ENCODE data around the gene PDE6B.
A peak's percentile ranks its signal among the peaks of the same experiment; 100 is the strongest.

PDE6B gene

GRCh38 chr4:601612-602558 lies 23.5 kb upstream of the PDE6B start:
- DNase-seq, result no peak

DNA sequence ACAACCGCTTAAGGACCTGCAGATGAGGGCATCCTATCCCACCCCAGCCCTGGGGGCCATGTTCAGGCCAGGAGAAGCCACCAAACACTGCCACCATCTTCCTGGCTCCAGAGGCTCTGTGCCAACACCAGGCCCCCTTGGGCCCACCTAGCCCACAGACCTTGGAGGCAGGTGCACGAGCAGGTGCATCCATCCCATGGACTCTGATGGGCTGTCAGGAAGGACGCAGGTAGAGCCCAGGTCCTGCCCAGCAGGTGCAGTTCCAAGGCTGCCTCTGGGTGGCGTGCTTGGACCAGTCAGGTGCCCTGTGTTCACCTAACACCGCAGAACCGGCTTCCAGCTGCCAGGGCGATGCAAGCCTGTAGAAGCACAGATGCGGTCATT lies 22.8 kb upstream of the PDE6B start:
- DNase-seq, result peak; percentile 82

DNA sequence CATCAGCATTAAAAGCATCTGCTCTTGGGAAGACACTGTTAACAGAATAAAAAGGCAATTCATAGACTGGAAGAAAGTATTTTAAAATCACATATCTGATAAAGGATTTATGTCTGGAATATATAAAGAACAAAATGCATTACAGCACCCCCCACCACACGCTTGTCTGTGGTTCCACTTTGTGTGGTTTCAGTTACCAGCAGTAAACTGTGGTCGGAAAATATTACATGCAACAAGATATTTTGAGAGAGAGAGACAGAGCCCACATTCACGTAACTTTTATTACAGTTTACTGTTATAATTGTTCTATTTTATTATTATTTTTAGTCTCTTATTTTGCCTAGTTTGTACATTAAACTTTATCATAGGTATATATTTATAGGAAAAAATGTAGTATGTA lies 21.2 kb upstream of the PDE6B start:
- no peak for DNase-seq

DNA sequence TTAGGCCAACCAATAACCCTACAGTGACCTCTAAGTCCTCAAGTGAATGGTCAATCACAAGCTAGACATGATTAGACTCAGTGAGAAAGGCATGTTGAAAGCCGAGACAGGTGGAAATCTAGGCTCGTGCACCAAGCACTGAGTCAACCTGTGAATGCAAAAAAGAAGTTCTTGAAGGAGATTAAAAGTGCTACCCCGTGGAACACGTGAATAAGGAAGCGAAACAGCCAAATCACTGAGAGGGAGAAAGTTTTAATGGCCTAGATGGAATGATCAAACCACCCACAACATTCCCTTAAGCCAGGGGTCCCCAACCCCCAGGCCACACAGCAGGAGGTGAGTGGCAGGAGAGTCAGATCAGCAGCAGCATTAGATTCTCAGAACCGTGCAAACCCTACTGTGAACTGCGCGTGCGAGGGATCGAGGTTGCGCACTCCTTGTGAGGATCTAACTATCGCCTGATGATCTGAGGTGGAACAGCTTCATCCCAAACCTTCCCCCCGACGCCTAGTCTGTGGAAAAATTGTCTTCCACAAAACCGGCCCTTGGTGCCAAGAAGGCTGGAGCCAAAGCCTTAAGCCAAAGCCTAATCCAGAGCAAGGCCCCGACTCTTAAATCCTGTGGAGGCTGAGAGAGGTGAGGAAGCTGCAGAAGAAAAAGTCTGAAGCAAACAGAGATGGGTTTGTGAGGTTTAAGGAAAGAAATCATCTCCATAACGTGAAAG lies 19.5 kb upstream of the PDE6B start:
- DNase-seq, result no peak

GRCh38 chr4:608236-608635 lies 17.1 kb upstream of the PDE6B start:
- DNase-seq, result no peak

GRCh38 chr4:609400-610050 lies 15.8 kb upstream of the PDE6B start:
- no peak for DNase-seq

DNA sequence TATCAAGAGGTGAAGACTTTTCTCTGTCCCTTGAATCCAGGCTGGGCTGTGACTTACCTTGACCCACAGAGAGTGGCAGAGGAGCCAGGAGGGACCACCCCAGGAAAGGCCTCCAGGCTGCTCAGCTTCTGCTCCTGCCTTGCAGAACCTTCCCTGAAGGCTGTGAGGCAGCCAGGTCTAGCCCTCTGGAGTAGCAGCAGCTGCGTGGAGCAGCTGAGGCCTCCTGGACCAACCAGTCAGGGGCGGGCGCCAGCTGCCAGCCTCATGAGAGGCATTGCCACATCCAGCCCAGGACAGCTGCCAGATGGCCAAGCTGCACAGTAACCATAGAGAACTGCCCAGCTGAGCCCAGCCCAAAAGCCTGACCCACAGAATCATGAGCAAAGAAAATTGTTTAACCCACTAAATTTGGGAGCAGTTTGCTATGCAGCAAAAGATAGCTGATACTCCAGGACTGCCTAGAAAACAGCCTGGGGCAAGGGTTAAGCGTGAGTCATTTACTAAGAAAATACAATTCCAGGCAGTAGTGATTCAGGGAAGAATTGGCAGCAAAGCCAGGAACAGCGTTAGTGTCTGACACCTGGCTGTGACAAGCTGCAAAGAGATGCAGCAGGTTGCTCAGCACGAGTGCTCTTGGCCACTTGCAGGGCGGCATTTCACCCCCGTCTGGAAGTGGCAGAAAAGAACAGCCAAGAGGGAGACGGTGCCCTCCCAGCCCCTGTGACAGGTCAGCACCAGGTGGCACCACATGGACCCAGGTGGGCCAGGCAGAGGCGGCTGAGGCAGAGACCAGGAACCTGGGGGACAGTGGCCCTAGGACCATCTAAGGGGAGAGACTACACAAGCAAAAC lies 14.7 kb upstream of the PDE6B start:
- peak; percentile 58 for DNase-seq

- DNase-seq, result no peak
Observed at GRCh38 chr4:612052-612748, 13.2 kb upstream of the PDE6B start.

DNA sequence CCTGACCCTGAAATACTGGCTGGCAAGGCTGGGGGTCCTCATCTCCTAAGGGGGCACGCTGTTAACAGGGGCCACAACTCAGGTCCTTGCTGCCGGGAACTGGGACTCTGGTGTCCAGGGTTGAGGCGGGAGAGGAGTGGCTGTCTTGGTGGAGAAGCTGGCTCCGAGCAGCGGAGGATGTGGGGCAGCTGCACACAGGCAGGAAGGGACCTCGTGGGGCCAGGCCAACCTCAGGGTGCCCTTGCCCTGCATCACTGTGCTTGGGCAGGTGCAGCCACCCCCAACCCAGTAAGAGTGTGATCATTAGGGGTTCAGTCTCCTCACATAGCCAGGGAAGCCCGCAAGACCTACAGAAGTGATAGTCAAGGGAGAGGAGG lies 12.6 kb upstream of the PDE6B start:
- DNase-seq, result no peak

DNA sequence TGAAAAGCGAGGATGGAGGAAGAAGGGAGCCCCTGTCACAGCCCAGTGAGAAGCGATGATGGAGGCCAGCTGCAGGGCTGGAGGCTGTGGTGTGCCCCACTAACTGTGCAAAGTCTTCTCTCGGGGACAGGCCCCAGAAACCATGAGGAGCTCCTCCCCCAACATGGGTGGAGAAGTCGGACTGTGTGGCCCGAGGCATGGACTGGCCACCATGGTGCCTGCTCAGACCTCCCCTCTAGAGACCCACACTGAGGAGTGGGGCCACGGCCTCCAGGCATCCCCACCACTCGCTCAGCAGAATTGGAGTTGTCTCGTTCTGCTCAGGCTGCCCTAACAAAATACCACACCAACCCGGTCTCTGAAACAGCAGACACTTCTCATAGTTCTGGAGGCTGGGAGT lies 12.2 kb upstream of the PDE6B start:
- DNase-seq, result no peak

- DNase-seq, result no peak
Observed at GRCh38 chr4:616091-616490, 9.3 kb upstream of the PDE6B start.

DNA sequence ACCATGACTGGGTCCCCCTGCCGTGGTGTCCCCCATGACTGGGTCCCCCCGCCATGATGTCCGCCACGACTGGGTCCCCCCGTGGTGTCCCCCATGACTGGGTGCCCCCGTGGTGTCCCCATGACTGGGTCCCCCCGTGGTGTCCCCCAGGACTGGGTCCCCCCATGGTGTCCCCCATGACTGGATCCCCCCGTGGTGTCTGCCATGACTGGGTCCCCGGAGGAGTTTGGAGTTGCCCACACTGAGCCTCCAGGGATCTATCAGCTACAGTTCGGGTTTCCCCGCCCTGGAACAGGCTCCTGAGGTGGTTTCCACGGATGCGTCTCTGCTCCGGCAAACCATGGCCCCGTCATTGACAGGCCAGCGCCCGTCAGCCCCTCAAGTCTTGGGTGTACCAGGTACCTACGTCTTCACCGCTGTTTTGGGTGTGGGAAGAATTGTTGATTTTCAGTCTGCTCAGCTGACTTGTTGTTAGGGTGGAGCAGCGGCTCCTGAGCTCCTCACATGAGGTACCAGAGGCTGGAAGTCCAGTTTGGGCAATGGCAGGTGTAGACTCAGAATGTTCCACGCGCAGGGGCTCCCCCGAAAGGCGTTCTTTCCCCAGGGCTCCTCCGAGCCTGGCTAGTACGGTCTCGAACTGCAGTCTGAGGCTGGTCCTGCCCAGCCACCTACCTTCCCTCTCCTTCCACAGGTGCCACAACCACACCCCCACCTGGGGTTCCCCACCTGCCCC lies 8.3 kb upstream of the PDE6B start:
- DNase-seq, result no peak

DNA sequence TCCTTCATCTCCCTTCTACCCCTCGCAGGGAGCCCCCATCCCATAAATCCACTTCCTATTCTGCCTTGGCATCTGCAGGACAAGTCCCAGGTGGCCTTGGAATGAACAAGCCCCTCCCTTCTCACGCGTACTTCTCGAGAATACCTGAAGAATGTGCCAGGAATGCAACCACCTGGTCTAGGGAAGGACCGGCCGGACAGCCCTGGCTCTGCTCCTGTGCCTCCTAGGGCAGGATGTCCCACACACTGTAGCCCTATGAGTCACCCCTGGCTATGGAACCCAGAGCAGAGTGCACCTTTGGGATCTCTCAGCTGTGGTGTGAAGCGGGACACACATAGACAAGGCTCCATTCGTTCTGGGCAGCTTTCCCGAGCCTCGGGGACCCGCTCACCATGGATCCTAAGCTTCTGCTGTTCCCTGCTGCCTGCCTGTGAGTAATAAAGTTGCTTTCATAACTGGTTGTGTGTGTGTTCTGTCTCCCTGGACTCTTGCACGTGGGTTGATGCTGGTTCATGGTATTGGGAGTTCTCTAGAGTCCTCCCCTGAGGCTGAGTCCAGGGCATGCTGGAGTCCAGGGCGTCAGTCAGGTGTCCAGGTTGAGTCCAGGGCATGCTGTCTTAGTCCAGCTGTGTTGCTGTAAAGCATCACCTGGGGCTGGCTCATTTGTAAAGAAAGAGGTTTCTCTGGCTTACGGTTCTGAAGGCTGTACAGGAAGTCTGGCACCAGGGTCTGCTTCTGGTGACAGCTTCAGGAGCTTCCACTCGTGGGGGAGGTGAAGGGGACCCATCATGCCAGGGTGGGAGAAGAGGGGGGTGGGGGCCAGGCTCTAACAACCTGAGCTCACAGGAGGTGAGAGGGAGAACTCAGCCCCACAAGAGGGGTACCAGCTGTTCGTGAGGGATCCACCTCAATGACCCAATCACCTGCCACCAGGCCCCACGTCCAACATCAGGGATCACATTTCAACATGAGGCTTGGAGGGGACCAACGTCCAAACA lies 7.4 kb upstream of the PDE6B start:
- no peak for DNase-seq

- DNase-seq, result no peak
Observed at GRCh38 chr4:620201-620600, 5.2 kb upstream of the PDE6B start.

- no peak for DNase-seq
Observed at GRCh38 chr4:620851-621261, 4.5 kb upstream of the PDE6B start.

DNA sequence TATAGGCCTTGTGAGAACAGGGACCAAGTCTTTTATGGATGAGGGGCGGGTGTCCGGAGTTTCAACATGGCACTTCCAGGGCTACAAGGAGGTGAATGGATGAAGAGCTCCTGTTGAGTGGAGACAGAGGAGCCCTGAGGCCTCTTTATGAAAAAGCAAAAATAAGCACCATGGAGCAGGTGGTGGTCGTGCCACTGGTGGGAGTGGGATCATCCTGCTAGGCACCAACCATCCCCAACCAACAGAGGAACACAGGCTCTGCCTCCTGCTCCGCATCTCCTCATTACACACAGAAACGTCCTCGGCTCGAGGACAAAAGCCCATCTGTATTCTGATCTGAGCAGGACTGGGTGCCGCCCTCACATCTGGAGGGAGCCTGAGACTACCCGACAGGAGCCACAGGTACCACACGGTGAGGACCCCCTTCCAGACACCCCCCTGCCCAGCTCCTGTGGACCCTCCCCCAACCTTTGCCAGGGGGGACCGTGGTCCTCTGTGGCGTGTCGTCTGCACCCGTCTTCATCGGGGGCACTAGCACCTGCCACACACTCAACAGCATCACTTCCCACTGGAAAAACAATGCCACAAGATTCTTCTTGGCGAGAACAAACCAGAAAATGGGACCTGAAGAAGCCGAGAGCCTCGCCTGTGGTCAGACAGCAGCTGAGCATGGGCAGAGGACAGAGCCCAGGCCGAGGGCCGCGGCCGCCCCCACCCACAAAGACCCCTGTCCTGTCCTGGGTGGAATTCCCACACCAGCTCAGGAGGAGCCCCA lies 3.9 kb upstream of the PDE6B start:
- DNase-seq, result no peak

DNA sequence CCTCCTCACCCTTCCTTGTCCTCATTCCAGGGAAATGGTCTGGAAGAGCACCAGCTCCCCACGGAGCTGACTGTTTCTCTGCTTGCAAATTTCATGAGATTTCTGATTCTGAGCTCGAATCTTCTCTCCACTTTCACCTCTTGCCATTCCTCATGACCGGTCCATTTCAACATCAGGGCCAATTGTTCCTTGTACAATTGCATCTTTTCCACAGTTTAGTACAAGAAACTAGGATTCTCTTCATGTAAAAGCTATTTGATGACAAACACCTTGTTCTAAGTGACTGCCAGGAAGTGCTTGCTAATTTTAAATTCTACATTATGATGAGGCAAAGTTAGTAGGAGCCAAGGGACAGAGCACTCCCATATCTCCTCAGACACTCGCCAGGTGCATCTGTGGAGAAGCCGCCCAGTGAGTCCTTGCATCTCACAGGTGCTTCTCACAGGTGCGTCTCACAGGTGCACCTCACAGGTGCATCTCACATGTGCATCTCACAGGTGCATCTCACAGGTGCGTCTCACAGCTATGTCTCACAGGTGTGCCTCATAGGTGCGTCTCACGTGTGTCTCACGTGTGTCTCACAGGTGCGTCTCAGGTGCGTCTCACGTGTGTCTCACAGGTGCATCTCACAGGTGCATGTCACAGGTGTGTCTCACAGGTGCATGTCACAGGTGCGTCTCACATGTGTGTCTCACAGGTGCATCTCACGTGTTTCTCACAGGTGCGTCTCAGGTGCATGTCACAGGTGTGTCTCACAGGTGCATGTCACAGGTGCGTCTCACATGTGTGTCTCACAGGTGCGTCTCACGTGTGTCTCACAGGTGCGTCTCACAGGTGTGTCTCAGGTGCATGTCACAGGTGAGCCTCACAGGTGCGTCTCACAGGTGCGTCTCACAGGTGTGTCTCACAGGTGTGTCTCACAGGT lies 3.0 kb upstream of the PDE6B start:
- DNase-seq, result no peak
